Neural cell (in vitro differentiated cells): ENCODE measurements around the gene OTUD5.

Experiments used
- CTCF ChIP-seq: fragments of 450-650 bp; IDR thresholded peaks from 2 replicates; pipeline ENCODE4 v1.5.1; 2014; ENCODE audit warnings: antibody characterized with exemption, mild to moderate bottlenecking, moderate library complexity; ENCODE audit not compliant: poor library complexity, severe bottlenecking
- EP300 ChIP-seq: fragments of 450-650 bp; conservative IDR thresholded peaks from 2 replicates; pipeline ENCODE4 v1.6.1; 2014; ENCODE audit warnings: antibody characterized with exemption, mild to moderate bottlenecking, moderate library complexity; ENCODE audit not compliant: poor library complexity, severe bottlenecking
- EZH2 ChIP-seq: fragments of 200-600, 300-800 bp; shearing (Covaris generic), sonication (generic); IDR thresholded peaks from 2 replicates; pipeline ENCODE4 v1.6.1; 2014; ENCODE audit warnings: antibody characterized with exemption, low read length, borderline replicate concordance, mild to moderate bottlenecking; ENCODE audit not compliant: insufficient read depth, poor library complexity, severe bottlenecking
- POLR2AphosphoS5 ChIP-seq: IDR thresholded peaks from 2 replicates; pipeline ENCODE4 v1.6.1; 2012
- RAD21 ChIP-seq: fragments of 450-650 bp; conservative IDR thresholded peaks from 2 replicates; pipeline ENCODE4 v1.6.1; 2014; ENCODE audit warnings: antibody characterized with exemption, mild to moderate bottlenecking, moderate library complexity
- TAF1 ChIP-seq: IDR thresholded peaks from 2 replicates; pipeline ENCODE4 v1.6.1; 2012; ENCODE audit warnings: low read depth

GRCh38 chrX:48890934-48891401 lies 66.4 kb downstream of the OTUD5 start:
- TF ChIP-seq EZH2 (no peak), CTCF (no peak), EP300 (no peak), POLR2AphosphoS5 (no peak), RAD21 (no peak), TAF1 (no peak)
